KMS-11 (cell line): ENCODE data around the gene CIT.

Experiments used
- H2AFZ ChIP-seq: fragments of 200-600 bp; sonication (generic); 2 replicates; pipeline ENCODE4 v1.6.1; 2016; ENCODE audit warnings: antibody characterized with exemption, mixed run types, low read depth
- H3K27ac ChIP-seq: fragments of 200-600 bp; sonication (generic); 2 replicates; pipeline ENCODE4 v1.6.1; 2016; ENCODE audit warnings: mild to moderate bottlenecking, mixed run types
- H3K27me3 ChIP-seq: fragments of 200-600 bp; sonication (generic); 2 replicates; pipeline ENCODE4 v1.6.1; 2017; ENCODE audit warnings: mild to moderate bottlenecking, low read depth, mixed run types, moderate library complexity; ENCODE audit not compliant: insufficient read depth
- H3K36me3 ChIP-seq: fragments of 200-600 bp; sonication (generic); 2 replicates; pipeline ENCODE4 v1.6.1; 2017; ENCODE audit warnings: mild to moderate bottlenecking, mixed run types; ENCODE audit not compliant: insufficient read depth
- H3K4me1 ChIP-seq: fragments of 200-600 bp; sonication (generic); 2 replicates; pipeline ENCODE4 v1.6.1; 2016; ENCODE audit warnings: mild to moderate bottlenecking, low read depth, mixed run types; ENCODE audit not compliant: poor library complexity, severe bottlenecking
- H3K4me2 ChIP-seq: fragments of 200-600 bp; sonication (generic); 2 replicates; pipeline ENCODE4 v1.7.0; 2016; ENCODE audit warnings: mild to moderate bottlenecking, mixed run types
- H3K4me3 ChIP-seq: fragments of 200-600 bp; sonication (generic); IDR thresholded peaks from 2 replicates; pipeline ENCODE4 v1.6.1; 2017; ENCODE audit warnings: low read depth, low read length, mixed read lengths; ENCODE audit not compliant: insufficient read depth
- H3K79me2 ChIP-seq: fragments of 200-600 bp; sonication (generic); 2 replicates; pipeline ENCODE4 v1.6.1; 2016; ENCODE audit warnings: low read depth, mixed run types; ENCODE audit not compliant: insufficient read depth
- H3K9ac ChIP-seq: fragments of 200-600 bp; sonication (generic); 2 replicates; pipeline ENCODE4 v1.6.1; 2016; ENCODE audit warnings: mild to moderate bottlenecking, mixed run types
- H4K20me1 ChIP-seq: fragments of 200-600 bp; sonication (generic); 2 replicates; pipeline ENCODE4 v1.6.1; 2016; ENCODE audit warnings: mild to moderate bottlenecking, mixed run types; ENCODE audit not compliant: insufficient read depth
- CTCF ChIP-seq: fragments of 200-600 bp; sonication (generic); conservative IDR thresholded peaks from 2 replicates; pipeline ENCODE4 v1.6.1; 2017; ENCODE audit warnings: low read depth, mild to moderate bottlenecking, antibody characterized with exemption, low read length, moderate library complexity, mixed read lengths

Gene CIT

GRCh38 chr12:119843100-119843499, 34.0 kb downstream of the CIT start:
- Histone ChIP-seq H3K9ac (no peak overlapping the region), H4K20me1 (no peaks in the 10 kb centered on the region), H3K4me1 (no peaks in the 10 kb centered on the region), H3K4me3 (no peak overlapping the region), H3K4me2 (no peak overlapping the region), H2AFZ (no peak overlapping the region), H3K27ac (no peak overlapping the region), H3K79me2 (no peaks in the 10 kb centered on the region), H3K27me3 (no peaks in the 10 kb centered on the region), H3K36me3 (no peaks in the 10 kb centered on the region)
- no peak for TF ChIP-seq CTCF

- no peak overlapping the region for H3K9ac ChIP-seq
- no peak overlapping the region for H2AFZ ChIP-seq
- no peak overlapping the region for H3K4me2 ChIP-seq
- H3K36me3 ChIP-seq = no peaks in the 10 kb centered on the region
- no peaks in the 10 kb centered on the region for H3K79me2 ChIP-seq
- H3K27ac ChIP-seq = no peak overlapping the region
- no peaks in the 10 kb centered on the region for H4K20me1 ChIP-seq
- no peak for TF ChIP-seq CTCF
- no peak overlapping the region for H3K4me3 ChIP-seq
- no peaks in the 10 kb centered on the region for H3K4me1 ChIP-seq
- no peaks in the 10 kb centered on the region for H3K27me3 ChIP-seq
These were observed 34.7 kb downstream of the CIT start for GRCh38 chr12:119842380-119842779.

- Histone ChIP-seq H3K27me3 (no peaks in the 10 kb centered on the region), H3K4me3 (no peak overlapping the region), H2AFZ (no peak overlapping the region), H3K4me1 (no peaks in the 10 kb centered on the region), H3K79me2 (no peaks in the 10 kb centered on the region), H3K27ac (no peak overlapping the region), H4K20me1 (no peaks in the 10 kb centered on the region), H3K9ac (no peak overlapping the region), H3K36me3 (no peaks in the 10 kb centered on the region), H3K4me2 (no peak overlapping the region)
- TF ChIP-seq CTCF = no peak
These were observed 35.5 kb downstream of the CIT start for GRCh38 chr12:119841433-119842210.

- Histone ChIP-seq H3K36me3 (no peaks in the 10 kb centered on the region), H3K27ac (no peak overlapping the region), H3K4me2 (no peak overlapping the region), H3K4me3 (no peak overlapping the region), H3K27me3 (no peaks in the 10 kb centered on the region), H3K79me2 (no peaks in the 10 kb centered on the region), H3K4me1 (no peaks in the 10 kb centered on the region), H2AFZ (no peak overlapping the region), H4K20me1 (no peaks in the 10 kb centered on the region), H3K9ac (no peak overlapping the region)
- no peak for TF ChIP-seq CTCF
These were observed 36.5 kb downstream of the CIT start for GRCh38 chr12:119840582-119840981.
